SK-N-SH treated with all-trans-retinoic acid at 6 μM for 48 hours (cell line): ENCODE data around the gene RHOJ.

ENCODE experiments used
- ATAC-seq: fragments of 200-7000 bp; cut with Tn5 transposase; 3 replicates; pipeline ENCODE4 v1.9.1; 2020; ENCODE audit warnings: mild to moderate bottlenecking, moderate library complexity
- BACH2 ChIP-seq: fragments of 250-450 bp; sonication (Bioruptor Pico); IDR thresholded peaks from 2 replicates; pipeline ENCODE4 v1.9.0; 2021; ENCODE audit warnings: mild to moderate bottlenecking, borderline replicate concordance
- CREB5 ChIP-seq: fragments of 250-450 bp; sonication (Bioruptor Pico); IDR thresholded peaks from 2 replicates; pipeline ENCODE4 v1.5.1; 2020; ENCODE audit warnings: low read depth, mild to moderate bottlenecking, moderate library complexity
- CSDC2 ChIP-seq: fragments of 250-450 bp; sonication (Bioruptor Pico); IDR thresholded peaks from 2 replicates; pipeline ENCODE4 v1.5.0; 2020; ENCODE audit warnings: mild to moderate bottlenecking, moderate library complexity
- CSRNP3 ChIP-seq: fragments of 250-450 bp; sonication (Bioruptor Pico); IDR thresholded peaks from 2 replicates; pipeline ENCODE4 v1.5.1; 2021; ENCODE audit warnings: mild to moderate bottlenecking, moderate library complexity
- ESRRG ChIP-seq: fragments of 250-450 bp; sonication (Bioruptor Pico); IDR thresholded peaks from 2 replicates; pipeline ENCODE4 v1.6.1; 2021; ENCODE audit warnings: mild to moderate bottlenecking
- GLIS3 ChIP-seq: fragments of 250-450 bp; sonication (Bioruptor Pico); IDR thresholded peaks from 2 replicates; pipeline ENCODE4 v1.5.0; 2020; ENCODE audit warnings: mild to moderate bottlenecking, moderate library complexity
- ISL1 ChIP-seq: fragments of 250-450 bp; sonication (Bioruptor Pico); IDR thresholded peaks from 2 replicates; pipeline ENCODE4 v2.1.2; 2022; ENCODE audit warnings: mild to moderate bottlenecking, moderate library complexity
- OSR1 ChIP-seq: fragments of 250-450 bp; sonication (Bioruptor Pico); IDR thresholded peaks from 2 replicates; pipeline ENCODE4 v1.8.0; 2022; ENCODE audit warnings: moderate library complexity, mild to moderate bottlenecking, inconsistent platforms
- PATZ1 ChIP-seq: fragments of 250-450 bp; sonication (Bioruptor Pico); IDR thresholded peaks from 2 replicates; pipeline ENCODE4 v1.8.0; 2020; ENCODE audit warnings: mild to moderate bottlenecking, moderate library complexity, borderline replicate concordance
- POU6F1 ChIP-seq: fragments of 250-450 bp; sonication (Bioruptor Pico); IDR thresholded peaks from 2 replicates; pipeline ENCODE4 v1.8.0; 2021; ENCODE audit warnings: low read depth, mild to moderate bottlenecking, moderate library complexity, borderline replicate concordance
- PPARA ChIP-seq: fragments of 250-450 bp; sonication (Bioruptor Pico); IDR thresholded peaks from 2 replicates; pipeline ENCODE4 v1.5.0; 2020; ENCODE audit warnings: mild to moderate bottlenecking, borderline replicate concordance
- RARB ChIP-seq: fragments of 250-450 bp; sonication (Bioruptor Pico); IDR thresholded peaks from 2 replicates; pipeline ENCODE4 v1.8.0; 2021; ENCODE audit warnings: mild to moderate bottlenecking, moderate library complexity
- SNAI2 ChIP-seq: fragments of 250-450 bp; sonication (Bioruptor Pico); IDR thresholded peaks from 2 replicates; pipeline ENCODE4 v1.5.0; 2020; ENCODE audit warnings: mild to moderate bottlenecking, moderate library complexity
- TCF4 ChIP-seq: fragments of 250-450 bp; sonication (Bioruptor Pico); IDR thresholded peaks from 2 replicates; pipeline ENCODE4 v1.8.0; 2021; ENCODE audit warnings: mild to moderate bottlenecking, moderate library complexity, borderline replicate concordance
- TOX ChIP-seq: fragments of 250-450 bp; sonication (Bioruptor Pico); IDR thresholded peaks from 2 replicates; pipeline ENCODE4 v1.8.0; 2021; ENCODE audit warnings: mild to moderate bottlenecking, moderate library complexity, borderline replicate concordance
- ZC3H10 ChIP-seq: fragments of 250-450 bp; sonication (Bioruptor Pico); IDR thresholded peaks from 2 replicates; pipeline ENCODE4 v1.5.1; 2021; ENCODE audit warnings: mild to moderate bottlenecking, moderate library complexity
- ZFP3 ChIP-seq: fragments of 250-450 bp; sonication (Bioruptor Pico); IDR thresholded peaks from 2 replicates; pipeline ENCODE4 v1.5.0; 2020; ENCODE audit warnings: mild to moderate bottlenecking, moderate library complexity
- ZFP30 ChIP-seq: fragments of 450-650 bp; formaldehyde crosslinking; IDR thresholded peaks from 2 replicates; pipeline ENCODE4 v1.5.0; 2022; ENCODE audit warnings: mild to moderate bottlenecking, moderate library complexity
- ZNF565 ChIP-seq: fragments of 450-650 bp; formaldehyde crosslinking; conservative IDR thresholded peaks from 2 replicates; pipeline ENCODE4 v1.5.0; 2020; ENCODE audit warnings: low read depth, mild to moderate bottlenecking, moderate library complexity
- ZNF70 ChIP-seq: fragments of 450-650 bp; formaldehyde crosslinking; IDR thresholded peaks from 2 replicates; pipeline ENCODE4 v1.5.0; 2020; ENCODE audit warnings: mild to moderate bottlenecking, moderate library complexity
- ZNF8 ChIP-seq: fragments of 450-650 bp; formaldehyde crosslinking; IDR thresholded peaks from 2 replicates; pipeline ENCODE4 v1.5.0; 2020; ENCODE audit warnings: mild to moderate bottlenecking, moderate library complexity
- TF ChIP-seq, protein P1 (sequence below): fragments of 250-450 bp; sonication (Bioruptor Pico); IDR thresholded peaks from 2 replicates; pipeline ENCODE4 v1.5.0; 2020; ENCODE audit warnings: mild to moderate bottlenecking, moderate library complexity

RHOJ gene

DNA sequence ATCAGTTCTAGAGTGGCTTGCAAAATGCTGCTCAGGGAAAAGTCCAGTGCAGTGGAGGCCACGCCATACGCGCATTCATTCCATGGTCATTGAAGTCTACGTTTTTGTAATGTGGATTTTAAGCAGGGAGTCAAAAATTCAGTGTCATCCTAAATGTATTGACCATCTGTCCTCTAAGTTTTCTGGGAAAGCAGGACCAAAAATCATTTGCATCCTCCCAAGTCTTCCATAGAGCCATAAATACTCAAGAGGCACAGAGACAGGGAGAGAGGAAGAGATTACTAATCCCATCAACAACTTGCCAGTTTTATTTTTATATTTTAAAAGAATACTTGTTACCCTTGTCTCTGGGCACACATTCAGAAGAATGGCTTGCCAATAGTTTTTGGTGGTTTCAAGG lies 36.9 kb downstream of the RHOJ start:
- TF ChIP-seq ZNF565 (CRISPR knock-in tag) (no peak), TCF4 (no peak)
- ATAC-seq: no peak

- no peak for TF ChIP-seq ISL1 (CRISPR knock-in tag)
- TF ChIP-seq PPARA (CRISPR knock-in tag): no peak
- no peak for TF ChIP-seq ZFP30
- no peak for TF ChIP-seq GLIS3
- no peak for ATAC-seq
Observed at GRCh38 chr14:63243646-63244045, 39.4 kb downstream of the RHOJ start.

GRCh38 chr14:63245893-63246292 lies 41.6 kb downstream of the RHOJ start:
- no peak for ATAC-seq
- TF ChIP-seq, protein P1, sequence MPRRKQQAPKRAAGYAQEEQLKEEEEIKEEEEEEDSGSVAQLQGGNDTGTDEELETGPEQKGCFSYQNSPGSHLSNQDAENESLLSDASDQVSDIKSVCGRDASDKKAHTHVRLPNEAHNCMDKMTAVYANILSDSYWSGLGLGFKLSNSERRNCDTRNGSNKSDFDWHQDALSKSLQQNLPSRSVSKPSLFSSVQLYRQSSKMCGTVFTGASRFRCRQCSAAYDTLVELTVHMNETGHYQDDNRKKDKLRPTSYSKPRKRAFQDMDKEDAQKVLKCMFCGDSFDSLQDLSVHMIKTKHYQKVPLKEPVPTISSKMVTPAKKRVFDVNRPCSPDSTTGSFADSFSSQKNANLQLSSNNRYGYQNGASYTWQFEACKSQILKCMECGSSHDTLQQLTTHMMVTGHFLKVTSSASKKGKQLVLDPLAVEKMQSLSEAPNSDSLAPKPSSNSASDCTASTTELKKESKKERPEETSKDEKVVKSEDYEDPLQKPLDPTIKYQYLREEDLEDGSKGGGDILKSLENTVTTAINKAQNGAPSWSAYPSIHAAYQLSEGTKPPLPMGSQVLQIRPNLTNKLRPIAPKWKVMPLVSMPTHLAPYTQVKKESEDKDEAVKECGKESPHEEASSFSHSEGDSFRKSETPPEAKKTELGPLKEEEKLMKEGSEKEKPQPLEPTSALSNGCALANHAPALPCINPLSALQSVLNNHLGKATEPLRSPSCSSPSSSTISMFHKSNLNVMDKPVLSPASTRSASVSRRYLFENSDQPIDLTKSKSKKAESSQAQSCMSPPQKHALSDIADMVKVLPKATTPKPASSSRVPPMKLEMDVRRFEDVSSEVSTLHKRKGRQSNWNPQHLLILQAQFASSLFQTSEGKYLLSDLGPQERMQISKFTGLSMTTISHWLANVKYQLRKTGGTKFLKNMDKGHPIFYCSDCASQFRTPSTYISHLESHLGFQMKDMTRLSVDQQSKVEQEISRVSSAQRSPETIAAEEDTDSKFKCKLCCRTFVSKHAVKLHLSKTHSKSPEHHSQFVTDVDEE (CRISPR knock-in tag): no peak
- TF ChIP-seq OSR1 (CRISPR knock-in tag) (no peak), SNAI2 (no peak), CREB5 (CRISPR knock-in tag) (no peak), GLIS3 (no peak), CSDC2 (CRISPR knock-in tag) (no peak), PATZ1 (CRISPR knock-in tag) (no peak), TOX (no peak), BACH2 (CRISPR knock-in tag) (no peak), ZNF70 (CRISPR knock-in tag) (no peak), ZNF8 (CRISPR knock-in tag) (no peak), CSRNP3 (CRISPR knock-in tag) (no peak), ZC3H10 (no peak), RARB (CRISPR knock-in tag) (no peak), ZFP30 (no peak), ESRRG (CRISPR knock-in tag) (no peak), TCF4 (no peak), PPARA (CRISPR knock-in tag) (no peak)

DNA sequence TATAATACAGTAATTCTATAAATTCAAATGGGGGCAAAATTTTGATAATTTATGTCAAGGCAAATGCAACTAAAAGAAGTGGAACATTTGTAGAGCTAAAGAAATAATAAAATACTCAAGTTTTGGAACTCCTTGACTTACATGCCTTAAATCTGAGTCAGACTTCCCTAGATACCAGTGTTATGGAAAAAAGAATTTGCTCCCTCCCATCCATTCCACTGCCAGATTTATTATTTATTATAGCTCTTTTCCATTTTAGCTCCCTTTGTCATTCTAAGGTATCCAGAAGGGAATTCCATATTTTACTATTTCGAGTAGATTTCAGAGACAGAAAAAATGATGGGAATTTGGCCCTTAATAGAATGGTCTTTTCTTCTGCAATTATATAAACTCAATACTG lies 44.0 kb downstream of the RHOJ start:
- ATAC-seq: no peak; the same call in 1 of the 3 replicates
- no peak for TF ChIP-seq GLIS3
- no peak for TF ChIP-seq CSDC2 (CRISPR knock-in tag)
- TF ChIP-seq PPARA (CRISPR knock-in tag): no peak
- TF ChIP-seq ZFP3 (CRISPR knock-in tag): no peak
- TF ChIP-seq, protein P1 (CRISPR knock-in tag): no peak
- no peak for TF ChIP-seq ESRRG (CRISPR knock-in tag)
- TF ChIP-seq CREB5 (CRISPR knock-in tag): no peak
- TF ChIP-seq ZNF70 (CRISPR knock-in tag): no peak
- no peak for TF ChIP-seq ZFP30
- no peak for TF ChIP-seq POU6F1 (CRISPR knock-in tag)
- TF ChIP-seq SNAI2: no peak
- TF ChIP-seq TCF4: no peak
- no peak for TF ChIP-seq BACH2 (CRISPR knock-in tag)
- TF ChIP-seq ZC3H10: no peak
